Stimulated activated naive CD4-positive, alpha-beta T cell (primary cell): ENCODE data around the gene MYH13.
"Not testable (repeated sequence)": the region's sequence is repeated elsewhere in the genome, so short reads cannot be mapped to it uniquely, and the experiment has no call there.

ENCODE experiments used
- DNase-seq, 6 experiments: peaks; one replicate each; lab custom pipeline; 2025; lab: John Stamatoyannopoulos, UW

The MYH13 gene

DNA sequence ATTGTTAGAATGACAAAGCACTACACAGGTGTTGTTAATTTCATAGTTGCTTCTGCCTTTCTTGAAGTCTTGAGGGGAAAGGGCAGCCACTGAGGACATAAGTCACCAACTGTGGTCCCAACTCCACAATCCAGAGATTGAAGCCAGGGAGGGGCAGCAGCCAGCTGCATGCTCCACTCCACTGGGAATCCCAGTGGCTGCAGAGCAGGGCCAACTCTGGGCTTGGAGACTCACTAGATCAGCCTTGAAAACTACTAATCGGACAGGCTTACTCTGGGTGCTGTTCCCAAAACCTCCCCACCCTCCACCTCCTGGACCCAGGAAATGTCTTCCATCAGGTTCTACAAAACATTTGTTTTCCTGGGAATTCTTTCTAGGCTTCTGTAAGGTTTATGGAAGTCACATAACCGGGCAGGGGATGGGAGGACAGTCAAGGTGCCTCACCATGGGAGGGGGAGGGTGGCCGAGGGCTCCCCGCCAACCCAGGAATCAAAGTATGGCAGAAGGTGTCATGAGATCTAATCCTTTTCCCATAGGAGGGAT lies 68.0 kb downstream of the MYH13 start:
- DNase-seq, result no peak

DNA sequence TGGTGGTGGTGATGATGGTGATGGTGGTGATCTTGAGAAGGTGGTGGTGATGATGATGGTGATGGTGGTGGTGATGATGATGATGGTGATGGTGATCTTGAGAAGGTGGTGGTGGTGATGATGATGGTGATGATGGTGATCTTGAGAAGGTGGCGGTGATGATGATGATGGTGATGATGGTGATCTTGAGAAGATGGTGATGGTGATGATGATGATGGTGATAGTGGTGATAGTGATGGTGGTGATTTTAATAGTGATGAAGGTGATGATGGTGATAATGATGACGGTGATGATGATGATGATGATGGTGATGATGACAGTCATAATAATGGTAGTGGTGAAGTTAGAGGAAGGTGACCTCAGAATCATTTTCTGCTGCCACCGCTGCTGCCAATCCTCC lies 75.1 kb downstream of the MYH13 start:
- DNase-seq, result no peak

DNA sequence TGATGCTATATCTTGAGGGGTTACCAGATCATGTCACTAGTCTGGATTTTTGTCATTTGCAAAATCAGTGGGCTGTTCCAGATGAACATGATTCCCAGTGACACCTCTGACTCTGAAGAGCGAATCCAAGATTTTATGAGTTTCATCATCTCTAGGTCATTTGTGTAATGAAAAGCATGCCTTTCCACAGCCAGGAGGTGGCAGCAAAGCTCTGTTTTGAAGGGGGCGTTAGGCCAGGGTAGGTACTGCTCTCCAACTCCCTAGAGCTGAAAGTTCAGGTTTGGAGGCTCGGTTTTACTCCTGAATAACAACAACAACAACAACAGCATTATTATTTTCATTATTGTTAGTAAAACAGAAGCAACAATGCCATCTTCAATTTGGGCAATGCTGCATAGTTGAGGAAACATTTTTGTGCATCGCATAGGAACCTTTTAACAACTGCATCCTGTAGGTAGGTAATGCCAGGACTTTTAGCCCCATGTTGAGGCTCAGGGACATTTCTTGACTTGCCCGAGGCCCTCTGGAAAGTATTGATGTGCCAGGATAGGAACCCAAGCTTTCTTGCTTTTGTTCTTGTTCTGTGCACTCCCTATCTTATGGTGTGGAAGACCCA lies 77.0 kb downstream of the MYH13 start:
- DNase-seq, result no peak

DNA sequence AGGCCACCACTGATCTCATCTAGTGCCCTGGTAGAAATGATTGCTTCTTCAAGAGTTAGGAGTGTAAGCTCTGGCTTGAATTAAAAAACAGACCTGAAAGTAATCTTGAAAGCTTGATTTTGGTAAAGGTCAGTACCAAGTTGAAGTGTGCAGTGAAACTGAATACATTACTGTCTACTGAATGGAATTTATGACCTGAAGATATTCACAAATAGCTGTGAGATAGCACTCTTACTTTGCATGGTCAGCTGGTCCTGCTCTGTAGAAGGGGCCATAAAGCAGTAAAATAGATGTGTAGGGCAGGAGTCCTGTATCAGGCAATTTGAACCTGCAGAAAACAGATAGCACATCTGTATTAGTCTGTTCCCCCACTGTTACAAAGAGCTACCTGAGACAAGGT lies 78.6 kb downstream of the MYH13 start:
- no peak for DNase-seq

DNA sequence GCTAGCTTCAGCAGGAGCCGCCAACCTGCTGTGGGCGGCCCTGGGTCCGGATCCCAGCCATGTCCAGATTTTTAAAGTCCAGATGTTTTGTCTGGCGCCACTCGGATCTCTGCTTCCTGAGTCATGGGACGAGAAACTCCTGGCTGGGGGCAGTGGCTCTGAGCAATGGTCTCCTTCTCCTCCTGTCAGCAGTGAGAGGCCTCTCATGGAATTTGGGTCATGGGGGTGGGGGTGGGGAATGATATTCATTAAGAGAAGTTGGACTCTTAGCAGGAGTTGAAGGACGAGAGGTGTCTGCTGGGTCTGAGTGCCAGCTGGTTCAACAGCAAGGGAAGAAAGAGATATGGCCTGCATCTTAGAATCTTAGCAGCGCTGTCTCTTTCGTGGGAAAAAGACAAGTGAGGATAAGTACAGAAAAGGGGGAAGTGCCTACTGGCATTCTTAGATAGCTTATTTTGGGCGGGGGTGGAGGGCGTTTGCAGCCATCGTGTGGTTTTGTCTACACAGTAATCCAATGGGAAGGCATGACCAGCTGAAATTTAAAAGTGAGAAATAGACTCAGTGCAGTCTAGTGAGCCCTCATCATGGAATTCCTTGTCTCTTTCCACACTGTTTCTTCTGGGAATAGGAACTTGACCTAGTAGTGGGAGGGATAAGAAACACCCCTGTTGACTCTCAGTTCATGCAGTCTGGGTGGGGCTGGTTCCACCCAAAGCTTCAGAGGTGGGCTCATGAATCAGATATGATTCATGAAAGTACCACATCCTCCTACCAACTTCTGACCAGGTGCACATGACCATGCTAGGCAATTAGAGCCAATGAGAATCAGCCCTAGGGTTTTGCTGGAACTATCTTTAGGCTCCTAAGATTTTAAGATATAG lies 80.5 kb downstream of the MYH13 start:
- no peak for DNase-seq

DNA sequence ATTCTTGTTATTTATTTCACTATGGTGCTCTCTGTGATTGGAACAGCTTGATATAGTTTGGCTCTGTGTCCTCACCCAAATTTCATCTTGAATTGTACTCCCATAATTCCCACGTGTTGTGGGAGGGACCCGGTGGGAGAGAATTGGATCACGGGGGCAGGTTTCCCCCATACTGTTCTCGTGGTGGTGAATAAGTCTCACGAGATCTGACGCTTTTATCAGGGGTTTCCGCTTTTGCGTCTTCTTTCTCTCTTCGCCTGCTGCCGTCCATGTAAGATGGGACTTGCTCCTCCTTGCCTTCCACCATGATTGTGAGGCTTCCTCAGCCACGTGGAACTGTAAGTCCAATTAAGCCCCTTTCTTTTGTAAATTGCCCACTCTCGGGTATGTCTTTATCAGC lies 81.2 kb downstream of the MYH13 start:
- DNase-seq, result not testable (repeated sequence)

DNA sequence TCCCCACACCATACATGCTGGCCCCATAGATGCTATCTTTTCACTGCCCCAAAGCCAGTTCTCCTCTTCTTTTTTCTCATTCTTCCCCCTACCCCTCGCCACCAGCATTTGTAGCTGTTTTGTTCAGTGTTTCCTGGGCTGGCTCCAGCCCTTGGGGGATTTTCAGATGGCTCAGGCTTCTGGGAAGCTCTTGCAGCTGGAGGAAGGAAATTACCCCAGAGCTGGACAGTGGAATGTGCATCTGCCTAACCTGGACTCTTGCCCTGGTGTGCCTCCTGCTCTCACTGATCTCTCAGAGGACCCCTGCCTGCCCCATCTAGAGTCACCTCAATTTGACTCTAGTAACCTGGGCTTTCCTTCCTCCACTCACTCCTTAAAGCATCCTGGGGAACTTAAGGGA lies 82.8 kb downstream of the MYH13 start:
- no peak for DNase-seq

DNA sequence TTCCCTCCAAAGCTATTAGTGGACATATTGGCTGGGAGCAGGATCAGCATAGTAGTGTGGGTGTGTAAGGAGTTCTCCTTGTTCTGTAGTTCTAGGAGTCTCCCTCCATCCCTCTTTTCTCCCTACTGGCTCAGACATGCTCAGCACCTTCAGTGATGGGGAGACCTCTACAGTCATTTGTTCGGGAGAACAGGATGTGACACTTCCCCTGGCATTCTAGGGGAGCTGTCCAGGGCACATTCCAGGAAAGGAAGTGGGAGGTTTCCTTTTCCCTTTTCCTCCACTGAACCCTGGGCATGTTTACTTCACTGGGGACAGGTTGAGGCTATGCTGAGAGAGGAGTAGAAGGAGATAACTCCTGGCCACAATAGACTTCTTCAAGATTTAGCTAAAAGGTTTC lies 86.5 kb downstream of the MYH13 start:
- DNase-seq, result no peak

DNA sequence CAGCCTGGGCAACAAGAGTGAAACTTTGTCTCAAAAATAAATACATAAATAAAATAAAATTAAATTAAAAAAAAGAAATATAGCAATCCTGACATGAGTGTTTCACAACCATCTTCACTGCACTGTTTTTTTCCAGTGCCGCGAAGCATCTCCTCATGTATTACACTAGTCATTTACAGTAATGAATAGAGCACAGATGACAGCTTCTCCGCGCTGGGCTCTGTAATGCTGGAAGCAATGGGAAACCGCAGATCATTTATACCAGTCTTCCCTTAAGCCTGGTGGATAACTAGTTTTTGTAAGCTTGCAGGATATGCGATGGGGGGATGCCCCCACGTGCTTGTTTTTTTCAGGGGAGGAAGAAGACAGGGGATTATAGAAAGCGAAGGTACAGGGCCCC lies 86.9 kb downstream of the MYH13 start:
- no peak for DNase-seq

DNA sequence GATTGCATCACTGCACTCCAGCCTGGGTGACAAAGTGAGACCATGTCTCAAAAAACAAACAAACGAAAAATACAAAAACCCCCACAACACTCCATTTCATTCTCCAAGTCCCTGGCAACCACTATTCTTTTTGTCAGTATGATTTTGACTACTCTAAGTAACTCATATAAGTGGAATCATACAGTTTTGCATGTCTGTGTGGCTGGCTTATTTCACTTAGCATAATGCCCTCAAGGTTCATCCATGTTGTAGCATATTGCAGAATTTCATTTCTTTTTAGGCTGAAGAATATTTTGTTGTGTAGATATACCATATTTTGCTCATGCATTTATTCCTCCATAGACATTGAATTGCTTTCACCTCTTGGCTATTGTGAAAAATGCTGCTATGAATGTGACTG lies 92.7 kb downstream of the MYH13 start:
- DNase-seq, result no peak

DNA sequence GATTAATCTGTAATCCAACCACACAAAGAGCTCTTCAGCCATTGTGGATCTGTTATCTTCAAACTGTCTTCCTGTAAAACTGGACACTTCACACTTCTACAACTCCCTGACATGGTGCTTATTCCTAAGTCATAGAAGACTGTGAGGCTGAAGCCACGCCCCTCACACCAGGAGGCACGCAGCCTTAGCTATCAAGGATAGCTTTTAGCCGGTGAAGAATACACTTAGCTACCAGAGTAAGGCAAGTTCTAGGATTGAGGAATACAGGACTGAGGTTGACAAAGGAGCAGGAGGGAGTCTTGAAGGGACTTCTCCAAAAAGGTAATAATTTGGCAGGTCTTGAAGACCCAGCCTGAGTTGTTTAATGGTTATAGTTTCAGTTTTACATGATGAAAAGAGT lies 94.6 kb downstream of the MYH13 start:
- DNase-seq, result no peak

DNA sequence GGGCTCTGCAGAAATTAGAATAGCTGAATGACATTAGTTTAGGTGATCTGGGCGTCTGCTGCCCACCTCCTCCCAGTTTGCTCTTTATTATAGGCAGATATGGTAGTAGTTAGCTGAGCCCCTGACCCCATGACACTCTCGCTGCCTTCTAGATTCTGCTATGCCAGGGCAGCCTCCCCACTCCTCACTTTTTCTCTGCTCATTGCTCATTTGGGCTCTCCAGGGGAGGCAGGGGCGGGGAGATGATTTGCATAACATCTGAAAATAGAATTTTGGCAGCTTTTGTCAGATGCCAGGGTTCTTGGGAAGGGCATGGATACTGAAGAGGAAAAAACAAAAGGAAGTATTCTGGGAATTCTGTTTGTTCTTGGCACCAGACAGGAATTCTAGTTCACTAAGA lies 96.4 kb downstream of the MYH13 start:
- no peak for DNase-seq

DNA sequence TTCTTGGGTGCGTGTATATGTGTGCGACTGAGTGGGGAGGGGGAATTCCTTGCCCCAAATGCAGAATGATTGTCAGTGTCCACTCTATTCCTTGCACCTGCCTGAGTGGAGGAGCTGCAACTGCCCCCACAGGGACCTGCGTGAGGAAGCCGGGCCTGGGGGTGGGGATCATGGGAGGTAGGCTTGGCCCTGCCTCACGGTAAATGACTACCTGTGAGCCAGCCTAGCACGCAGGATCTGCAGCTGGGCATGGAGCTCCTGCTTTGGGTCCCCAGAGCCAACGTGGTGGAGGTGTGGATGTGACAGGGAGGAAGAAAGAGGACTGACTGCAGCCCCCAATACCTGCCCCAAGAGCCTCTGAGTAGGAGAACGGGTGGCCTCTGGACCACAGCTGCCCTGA lies 97.4 kb downstream of the MYH13 start:
- DNase-seq, result no peak

DNA sequence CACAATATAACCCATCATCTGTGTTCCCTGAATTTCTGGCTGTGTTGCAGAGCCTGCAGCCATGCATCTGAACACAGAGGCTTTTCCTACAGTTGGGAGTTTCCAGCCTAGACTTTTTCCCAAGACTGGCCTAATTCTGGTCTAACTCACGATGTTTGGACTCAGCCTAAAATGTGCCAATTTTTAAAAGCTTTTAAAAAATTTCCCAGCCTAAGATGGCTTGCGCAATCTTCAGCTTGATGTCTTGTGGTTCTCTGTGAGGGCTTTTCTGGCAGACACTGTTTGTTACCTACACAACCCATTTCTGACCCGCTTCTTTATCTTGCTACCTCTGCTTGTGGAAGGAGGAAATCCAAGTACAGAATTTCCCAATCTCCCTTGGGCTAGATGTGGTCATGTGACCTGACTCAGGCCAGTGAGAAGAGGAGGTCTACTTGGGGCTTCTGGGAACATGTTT lies 101.7 kb downstream of the MYH13 start:
- no peak for DNase-seq

DNA sequence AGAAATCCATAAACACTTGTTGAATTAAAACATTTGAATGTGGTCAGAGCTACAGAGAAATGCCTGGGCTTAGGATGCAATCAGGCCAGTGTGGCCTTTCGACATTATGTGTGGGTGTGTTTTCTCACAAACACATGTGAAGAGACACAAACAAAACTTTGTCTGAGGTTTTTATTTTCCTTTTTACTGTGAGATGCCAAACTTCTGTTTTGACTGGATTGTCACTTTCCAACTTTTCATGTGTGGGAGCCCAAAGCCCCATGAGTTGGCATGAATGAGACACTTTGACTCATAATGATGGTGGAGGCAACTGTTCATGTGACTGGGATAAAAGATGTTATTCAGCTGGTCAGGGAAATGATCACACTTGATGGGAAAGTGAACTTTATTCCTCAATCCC lies 102.5 kb downstream of the MYH13 start:
- DNase-seq, result no peak

DNA sequence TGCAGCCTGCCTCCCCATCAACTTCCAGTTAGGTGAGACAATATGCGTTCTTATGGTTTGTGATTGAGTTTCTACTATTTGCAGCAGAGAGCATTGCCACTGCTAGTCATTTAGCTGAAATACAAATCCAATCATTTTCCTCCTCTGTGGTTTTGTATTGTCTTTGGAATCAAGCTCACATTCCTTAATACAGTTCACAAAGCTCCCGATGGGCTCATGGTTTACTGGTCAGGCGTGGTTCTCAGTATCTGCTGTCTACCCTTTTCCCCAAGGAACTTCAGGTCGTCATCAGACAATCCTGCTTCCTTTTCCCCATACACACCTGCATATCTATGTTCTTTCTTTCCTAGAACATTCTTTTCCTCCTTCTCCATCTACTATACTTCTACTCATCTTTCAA lies 104.8 kb downstream of the MYH13 start:
- no peak for DNase-seq

DNA sequence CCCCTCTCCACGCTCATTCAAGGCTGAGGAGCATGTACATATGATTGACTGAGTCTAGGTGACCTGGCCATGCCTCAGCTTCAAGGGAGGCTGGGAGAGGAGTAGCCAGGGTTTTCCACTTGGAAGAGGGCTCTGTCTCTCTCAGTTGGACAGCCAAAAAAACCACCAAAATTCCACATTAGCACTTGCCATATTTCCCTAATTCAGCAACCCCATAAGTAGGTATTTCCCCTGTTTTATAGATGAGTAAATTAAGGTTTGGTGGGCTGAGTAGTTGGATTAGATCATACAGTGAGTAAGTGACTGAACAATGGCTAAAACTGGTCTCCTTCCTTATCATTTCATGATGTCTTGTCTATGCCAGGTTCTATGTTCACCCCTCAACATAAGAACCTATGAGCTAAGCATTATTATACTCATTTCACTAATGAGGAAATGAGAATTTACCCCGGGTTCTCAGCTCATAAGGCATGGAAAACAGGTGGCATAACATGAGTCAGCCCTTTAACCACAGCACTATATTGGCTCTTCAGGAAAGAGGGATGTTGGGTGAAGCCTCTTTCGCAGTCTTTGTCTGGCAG lies 106.4 kb downstream of the MYH13 start:
- DNase-seq, result no peak

DNA sequence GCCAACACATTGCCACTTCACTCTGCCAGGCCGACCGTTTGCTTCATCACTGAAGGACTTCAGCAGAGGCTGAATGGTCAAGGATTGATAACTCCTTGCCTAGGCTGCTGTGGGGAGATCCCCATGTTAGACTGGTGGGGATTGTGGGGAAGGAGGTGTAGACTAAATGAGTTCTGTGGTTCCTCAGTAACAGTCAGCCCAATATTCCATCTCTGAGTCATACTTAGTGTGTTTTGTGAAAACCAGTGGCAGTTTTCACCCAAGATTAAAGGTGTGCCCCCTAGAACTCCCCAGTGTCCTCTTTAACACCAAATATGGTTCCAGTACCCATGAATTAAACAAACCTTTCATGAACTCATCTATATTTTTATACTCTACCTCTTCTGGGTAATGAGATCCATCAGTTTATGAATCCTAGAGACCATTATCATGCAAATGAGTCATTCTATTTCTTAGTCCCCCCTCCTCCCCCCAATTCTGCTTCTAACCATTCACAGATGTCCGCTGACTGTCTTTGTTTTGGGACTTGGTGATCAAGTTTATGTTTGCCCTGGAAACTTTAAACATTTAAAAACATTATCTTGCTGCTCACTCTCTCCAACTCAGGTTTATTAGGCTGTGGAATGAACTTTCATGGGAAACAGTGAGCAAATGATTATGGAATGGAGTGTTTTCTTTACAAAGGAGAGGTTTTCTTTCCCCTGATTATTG lies 107.6 kb downstream of the MYH13 start:
- no peak for DNase-seq

DNA sequence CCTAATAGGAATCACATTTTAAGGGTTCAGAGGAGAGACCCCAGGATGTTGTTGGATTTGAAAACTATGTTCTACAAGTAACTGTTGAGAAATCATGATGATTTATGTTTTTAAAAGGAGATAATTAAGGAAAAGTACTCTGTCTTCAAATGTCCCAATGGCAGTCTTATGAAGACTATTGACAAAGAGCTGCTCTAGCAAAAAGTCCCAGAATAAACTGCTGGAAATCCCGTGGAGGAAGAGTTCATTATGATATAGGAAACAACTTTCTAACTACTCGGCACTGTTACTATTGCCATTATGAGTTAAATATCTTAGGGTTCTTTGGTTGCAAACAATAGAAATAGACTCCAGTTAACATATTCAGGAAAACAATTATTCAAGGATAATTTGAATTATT lies 108.8 kb downstream of the MYH13 start:
- DNase-seq, result no peak

DNA sequence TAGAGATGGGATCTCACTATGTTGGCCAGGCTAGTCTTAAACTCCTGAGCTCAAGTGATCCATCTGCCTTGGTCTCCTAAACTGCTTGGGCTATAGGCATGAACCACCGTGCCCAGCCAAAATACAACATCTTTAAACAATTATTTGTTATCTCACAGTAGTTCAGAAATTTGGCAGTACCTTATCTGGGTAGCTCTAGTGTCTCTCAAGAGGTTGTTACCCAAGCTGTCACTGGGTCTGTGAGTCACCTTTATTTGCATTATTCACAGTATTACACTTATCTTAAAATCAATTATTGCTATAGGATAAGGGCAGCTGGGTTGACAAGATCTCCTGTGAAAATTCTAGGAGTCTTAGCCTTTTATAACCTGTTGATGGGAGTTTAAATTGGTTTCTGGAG lies 110.4 kb downstream of the MYH13 start:
- DNase-seq, result no peak

DNA sequence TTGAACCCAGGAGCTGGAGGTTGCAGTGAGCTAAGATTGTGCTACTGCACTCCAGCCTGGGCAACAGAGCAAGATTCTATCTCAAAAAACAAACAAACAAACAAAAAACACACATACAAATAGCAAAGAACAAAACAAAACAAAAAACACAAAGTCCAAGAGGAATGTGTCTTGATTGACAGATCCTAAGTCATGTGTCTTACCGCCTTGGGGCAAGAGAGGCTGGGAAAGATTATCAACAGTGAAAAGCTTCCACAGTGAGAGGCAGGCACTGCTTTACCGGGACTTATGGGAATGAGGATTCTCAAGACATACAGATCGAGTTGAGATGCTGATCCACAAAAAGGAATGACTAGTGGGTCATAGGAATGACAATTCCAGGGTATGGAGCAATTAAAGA lies 111.7 kb downstream of the MYH13 start:
- no peak for DNase-seq

DNA sequence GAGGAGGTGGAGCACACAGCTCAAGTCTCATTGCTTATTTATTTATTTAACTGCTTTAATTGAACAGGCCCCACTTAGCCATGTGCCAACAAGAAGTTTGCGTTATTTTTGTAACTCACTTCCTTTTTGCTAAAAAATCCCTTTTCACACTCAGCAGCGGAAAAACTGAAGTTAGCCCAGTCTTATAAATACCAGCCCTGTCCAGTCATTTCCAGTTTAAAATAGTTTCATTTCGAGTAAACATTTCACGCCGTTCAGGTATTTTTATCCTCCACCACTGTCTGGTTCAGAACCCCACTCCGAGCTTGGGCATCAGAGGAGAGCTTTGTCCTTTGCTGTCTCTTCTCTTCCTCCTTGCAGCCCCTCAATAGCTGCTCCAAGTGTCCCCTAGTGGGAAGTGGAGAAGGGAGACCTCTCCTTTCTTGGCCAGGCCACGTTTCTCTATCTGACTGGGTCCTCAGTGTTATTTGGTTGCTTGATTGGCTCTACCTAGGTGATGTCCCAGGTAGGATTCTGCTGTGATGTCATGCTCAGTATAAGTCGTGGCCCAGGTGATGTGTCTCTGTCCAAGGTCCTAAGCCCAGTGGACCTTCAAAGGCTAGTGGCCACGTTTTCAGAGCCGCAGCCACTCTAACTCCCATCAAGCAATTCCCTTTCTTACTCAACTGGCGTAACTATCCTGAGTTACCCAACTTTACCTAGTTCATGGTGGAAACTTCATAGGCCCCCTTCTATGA lies 121.4 kb downstream of the MYH13 start:
- DNase-seq, result no peak
